HG03064 (cell line): ENCODE measurements around the gene PMM1.
"Not testable (repeated sequence)": the region's sequence is repeated elsewhere in the genome, so short reads cannot be mapped to it uniquely, and the experiment has no call there.

ENCODE experiments used
- ATAC-seq: cut with Tn5 transposase; IDR thresholded peaks from one replicate; pipeline ENCODE4 v1.9.1; 2021; ENCODE audit warnings: low read depth; ENCODE audit not compliant: unreplicated experiment

PMM1 gene

GRCh38 chr22:41597635-41597953, 8.0 kb upstream of the PMM1 start:
- no peak for ATAC-seq

DNA sequence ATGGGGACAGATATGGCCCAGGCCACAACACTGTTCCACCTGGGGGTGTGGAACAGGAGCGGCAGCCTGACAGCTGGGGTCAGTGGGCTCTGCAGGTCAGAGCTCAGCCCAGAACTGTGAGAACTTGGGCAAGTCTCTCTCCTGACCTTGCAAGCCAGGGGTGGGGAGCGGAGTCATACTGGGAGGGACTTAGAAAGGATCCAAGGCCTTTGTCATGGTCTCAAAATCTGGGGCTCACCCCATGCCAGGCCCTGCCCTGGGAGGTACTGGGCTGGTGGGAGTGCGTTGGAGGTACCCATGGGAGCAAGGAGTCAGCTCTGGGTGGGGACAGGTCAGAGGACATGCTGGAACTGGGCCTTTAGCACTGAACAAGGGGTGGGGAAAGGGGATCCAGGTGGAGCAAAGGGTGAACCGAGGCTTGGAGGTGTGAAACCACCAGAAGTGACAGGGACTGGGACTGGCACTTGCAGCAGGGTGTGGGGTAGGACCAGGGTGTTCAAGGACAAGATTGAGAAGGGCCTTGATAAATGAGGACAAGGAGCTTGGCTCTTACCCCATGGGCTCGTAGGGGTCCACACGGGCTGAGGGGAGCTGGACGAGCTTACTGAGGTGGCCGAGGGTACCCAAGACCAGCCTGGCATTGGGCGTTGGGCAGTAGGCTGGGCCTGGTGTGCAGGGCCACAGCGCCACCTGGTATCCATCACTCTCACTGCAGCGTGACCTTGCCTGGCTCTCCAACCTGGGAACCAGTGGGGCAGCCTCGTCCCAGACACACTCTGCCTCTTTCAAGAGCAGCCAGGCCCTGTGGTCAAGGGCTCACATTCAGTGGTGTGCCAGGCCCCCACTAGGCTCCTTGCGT, 7.4 kb upstream of the PMM1 start:
- no peak for ATAC-seq

DNA sequence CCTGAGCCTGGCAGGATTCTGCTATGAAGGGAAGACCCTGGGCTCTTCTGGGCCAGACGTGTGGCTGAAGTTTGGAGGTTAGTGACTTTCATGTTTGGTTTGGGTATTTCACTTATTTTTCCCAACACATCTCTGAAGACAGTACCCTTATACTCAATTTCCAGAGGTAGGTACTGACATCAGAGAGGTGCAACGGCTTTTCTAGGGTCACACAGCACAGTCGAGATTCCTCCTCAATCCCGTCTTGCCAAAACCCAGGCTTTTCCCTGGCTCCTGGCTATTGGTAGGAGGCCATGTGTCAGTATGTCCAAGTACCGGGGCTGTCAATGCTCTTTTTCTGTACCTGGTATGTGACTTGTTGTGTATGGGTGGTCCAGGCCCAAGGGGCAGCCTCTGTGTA, 6.1 kb upstream of the PMM1 start:
- no peak for ATAC-seq

DNA sequence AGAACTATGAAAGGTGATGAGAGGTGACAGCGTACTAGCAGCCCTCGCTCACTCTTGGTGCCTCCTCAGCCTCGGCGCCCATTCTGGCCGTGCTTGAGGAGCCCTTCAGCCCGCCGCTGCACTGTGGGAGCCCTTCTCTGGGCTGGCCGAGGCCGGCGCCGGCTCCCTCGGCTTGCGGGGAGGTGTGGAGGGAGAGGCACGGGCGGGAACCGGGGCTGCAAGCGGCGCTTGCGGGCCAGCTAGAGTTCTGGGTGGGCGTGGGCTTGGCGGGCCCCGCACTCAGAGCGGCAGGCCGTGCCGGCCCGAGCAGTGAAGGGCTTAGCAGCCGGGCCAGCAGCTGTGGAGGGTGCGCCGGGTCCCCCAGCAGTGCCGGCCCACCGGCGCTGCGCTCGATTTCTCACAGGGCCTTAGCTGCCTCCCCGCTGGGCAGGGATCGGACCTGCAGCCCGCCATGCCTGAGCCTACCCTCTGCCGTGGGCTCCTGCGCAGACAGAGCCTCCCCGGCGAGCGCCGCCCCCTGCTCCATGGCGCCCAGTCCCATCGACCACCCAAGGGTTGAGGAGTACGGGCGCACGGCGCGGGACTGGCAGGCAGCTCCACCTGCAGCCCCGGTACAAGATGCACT, 3.8 kb upstream of the PMM1 start:
- ATAC-seq, result not testable (repeated sequence)

GRCh38 chr22:41587347-41587723, 2.3 kb downstream of the PMM1 start:
- no peak for ATAC-seq

DNA sequence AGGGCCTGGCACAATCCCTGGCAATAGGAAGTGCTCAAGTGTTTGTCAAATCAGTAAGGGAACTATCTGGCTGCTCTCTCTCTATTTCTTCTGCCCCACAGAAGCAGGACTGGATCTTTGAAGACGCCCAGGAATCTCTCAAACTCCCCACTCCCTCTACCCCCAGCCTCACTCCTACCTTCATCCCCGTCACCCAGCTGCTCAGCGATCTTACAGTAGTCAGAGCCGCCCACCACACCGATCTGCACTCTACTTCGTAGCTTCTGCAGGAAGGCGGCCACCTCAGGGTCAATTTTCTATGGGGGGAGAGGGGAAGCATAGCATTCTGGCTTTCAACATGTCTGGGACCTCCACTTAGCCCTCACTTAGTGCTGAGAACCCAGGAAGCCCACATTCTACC, 3.7 kb downstream of the PMM1 start:
- ATAC-seq, result no peak

DNA sequence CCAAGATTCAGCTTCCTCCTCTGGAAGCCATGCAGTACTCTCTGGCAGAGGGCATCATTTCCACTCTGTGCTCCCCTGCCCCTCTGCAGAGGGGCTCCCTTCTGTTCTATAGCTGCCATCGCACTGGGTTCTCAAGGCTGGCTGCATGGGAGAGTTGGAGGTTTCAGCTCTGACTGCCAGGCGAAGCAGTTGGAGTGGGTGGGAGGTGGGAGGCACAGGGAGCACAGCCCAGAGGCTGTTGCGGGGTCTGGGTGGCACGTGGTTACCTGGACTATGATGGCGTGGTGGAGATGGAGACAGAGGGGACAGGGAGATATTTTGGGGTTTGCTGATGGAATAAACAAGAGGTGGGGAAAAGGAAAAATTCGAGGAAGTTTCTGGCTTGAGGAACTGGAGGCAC, 4.8 kb downstream of the PMM1 start:
- no peak for ATAC-seq

DNA sequence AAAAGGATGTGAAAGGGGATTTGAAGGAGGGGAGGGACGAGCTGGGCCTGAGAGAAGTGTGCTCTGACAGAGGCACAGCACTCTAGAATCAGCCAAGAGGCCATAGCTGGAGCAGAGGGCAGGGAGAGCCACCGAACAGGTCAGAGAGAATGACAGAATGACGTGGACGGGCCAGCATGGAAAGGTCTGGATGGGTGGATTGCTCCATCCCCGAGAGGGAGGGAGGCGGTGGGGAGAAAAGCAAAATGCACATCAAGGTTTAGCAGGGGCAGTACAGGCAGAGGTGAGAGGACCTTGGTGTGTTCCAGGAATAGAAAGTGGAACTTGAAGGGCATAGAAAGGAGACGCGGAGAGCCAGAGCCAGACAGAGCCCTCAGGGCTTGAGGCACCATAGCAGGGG, 6.9 kb downstream of the PMM1 start:
- ATAC-seq, result no peak

DNA sequence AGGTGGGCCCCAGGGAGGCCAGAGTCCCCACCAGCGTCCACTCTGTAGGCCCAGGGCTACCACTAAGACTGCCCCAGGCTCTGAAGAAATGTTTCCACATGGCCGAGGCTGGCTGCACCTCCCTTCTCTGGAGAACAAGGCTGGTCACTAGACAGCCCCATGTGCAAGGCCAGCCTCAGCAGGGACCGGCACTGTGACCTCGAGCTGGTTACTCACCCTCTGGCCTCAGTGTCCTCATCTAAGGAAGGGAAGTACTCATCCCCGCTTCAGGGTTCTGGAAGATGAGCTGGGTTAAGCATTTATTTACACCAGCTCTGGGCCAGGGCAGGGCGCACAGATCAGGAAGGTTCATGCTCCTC, 9.7 kb downstream of the PMM1 start:
- no peak for ATAC-seq

DNA sequence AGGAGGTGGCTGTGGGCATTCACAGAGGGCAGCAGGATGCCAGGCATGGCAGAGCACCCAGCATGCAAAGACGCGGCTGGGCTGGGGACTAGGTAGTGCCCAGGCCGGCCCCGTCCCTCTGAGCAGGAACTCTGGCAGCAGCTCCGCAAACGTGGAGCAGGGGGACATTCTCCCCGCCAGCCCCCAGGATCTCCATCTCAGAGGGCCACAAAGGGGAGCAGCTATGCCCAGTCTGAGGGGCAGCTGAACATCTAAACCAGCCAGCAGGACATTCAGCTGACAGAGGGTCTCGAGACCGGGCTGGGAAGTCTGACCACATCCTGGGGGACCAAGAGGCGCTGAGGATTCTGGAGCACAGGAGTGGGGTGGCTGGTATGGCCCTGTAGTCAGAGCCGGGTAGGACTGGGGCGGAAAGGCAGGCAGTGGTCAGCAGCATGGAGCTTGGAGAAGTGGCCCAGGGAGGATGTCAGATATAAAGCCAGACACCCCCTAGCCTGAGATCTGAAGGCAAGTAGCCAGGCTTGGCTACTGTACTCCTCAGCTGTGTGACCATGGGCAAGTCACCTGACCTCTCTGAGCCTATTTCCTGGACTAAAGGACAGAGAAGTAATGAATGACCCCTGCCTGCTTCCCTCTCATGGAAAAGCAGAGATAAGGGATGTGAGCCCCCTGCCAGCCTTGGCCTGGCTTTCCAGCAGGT, 10.2 kb downstream of the PMM1 start:
- ATAC-seq, result no peak

DNA sequence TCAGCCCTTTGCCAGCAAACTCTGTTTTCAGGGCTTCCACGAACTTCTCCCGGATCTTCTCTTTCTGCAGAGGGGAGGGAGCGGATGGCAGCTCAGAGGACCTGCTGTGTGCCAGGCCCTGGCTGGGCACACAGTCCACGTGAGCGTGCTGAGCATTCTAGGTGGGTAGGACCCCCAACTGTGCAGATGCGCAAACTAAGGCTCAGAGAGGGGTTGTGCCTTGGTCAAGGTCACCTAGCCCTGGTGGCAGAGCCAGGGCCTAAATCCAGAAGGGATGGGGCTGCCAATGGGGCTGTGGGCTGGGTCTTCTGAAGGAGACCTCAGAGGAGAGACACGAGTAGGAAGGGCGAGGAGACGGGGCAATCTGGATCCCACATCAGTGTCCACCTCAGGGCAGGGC, 10.8 kb downstream of the PMM1 start:
- ATAC-seq, result no peak

GRCh38 chr22:41578114-41578513, 11.5 kb downstream of the PMM1 start:
- no peak for ATAC-seq

GRCh38 chr22:41576877-41577276, 12.8 kb downstream of the PMM1 start:
- ATAC-seq, result no peak

- ATAC-seq, result no peak
Measured at GRCh38 chr22:41575533-41575932, 14.1 kb downstream of the PMM1 start.

DNA sequence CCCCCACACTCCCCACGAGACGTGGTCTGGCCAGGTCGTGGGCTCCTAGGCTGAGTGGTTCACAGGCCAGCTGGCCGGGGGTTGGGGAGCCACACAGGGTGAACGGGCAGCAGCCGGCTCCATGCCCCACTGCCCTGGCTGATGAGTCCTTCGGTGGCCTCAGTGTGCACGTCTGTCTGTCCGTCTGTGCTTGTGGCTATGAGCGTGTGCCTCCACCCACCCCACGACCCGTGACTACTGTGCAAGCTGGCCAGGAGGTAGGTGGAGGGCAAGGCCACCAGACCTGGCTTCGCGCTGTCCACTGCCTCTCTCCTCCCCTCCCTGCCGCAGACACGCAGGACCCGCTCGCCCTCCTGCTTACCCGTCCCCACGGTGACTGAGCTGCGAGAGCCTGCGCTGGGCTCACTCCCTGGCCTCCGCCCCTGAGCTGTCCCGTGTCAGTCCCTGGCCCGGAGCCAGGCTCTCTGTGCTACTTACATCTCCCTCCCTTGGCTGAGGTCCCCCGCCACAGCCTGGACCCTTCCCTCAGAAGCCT, 14.7 kb downstream of the PMM1 start:
- ATAC-seq, result no peak

GRCh38 chr22:41573677-41574076, 16.0 kb downstream of the PMM1 start:
- ATAC-seq, result no peak

DNA sequence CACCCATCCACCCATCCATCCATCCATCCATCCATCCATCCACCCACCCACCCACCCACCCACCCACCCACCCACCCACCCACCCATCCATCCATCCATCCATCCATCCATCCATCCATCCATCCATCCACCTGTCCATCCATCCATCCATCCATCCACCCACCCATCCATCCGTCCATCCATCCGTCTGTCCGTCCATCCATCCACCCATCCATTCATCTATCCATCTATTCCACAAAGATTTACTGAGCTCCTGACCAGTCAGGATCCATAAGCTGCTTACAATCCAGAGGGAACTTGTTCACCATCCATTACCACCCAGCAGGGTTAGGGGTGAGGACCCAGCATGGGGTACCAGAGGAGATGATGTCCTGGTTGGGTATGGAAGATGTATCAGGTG, 17.3 kb downstream of the PMM1 start:
- ATAC-seq, result not testable (repeated sequence)

DNA sequence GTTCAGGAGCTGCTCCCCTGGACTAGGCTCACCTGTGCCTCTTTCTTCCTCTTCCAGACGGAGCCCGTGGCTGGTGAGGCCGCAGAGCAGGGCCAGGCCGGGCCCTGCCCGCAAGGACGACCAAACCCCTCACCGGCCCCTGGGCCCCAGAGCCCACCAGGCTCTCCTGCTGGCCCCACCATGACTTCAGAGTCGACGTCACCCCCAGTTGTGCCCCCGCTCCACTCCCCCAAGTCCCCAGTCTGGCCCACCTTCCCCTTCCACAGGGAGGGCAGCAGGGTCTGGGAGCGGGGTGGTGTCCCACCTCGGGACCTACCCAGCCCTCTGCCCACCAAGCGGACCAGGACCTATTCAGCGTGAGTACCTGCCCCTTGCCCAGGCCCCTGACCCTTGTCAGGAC, 17.9 kb downstream of the PMM1 start:
- ATAC-seq, result no peak

GRCh38 chr22:41570221-41570620, 19.4 kb downstream of the PMM1 start:
- no peak for ATAC-seq

GRCh38 chr22:41568811-41569210, 20.8 kb downstream of the PMM1 start:
- ATAC-seq, result no peak

- no peak for ATAC-seq
Measured at GRCh38 chr22:41567512-41567768, 22.2 kb downstream of the PMM1 start.
